GM18861 (cell line): ENCODE results near the gene SCAANT1.
A peak's percentile ranks its signal among the peaks of the same experiment; 100 is the strongest.

Source experiments
- ATAC-seq: cut with Tn5 transposase; IDR thresholded peaks from one replicate; pipeline ENCODE4 v1.9.1; 2021; ENCODE audit not compliant: unreplicated experiment

SCAANT1 gene

DNA sequence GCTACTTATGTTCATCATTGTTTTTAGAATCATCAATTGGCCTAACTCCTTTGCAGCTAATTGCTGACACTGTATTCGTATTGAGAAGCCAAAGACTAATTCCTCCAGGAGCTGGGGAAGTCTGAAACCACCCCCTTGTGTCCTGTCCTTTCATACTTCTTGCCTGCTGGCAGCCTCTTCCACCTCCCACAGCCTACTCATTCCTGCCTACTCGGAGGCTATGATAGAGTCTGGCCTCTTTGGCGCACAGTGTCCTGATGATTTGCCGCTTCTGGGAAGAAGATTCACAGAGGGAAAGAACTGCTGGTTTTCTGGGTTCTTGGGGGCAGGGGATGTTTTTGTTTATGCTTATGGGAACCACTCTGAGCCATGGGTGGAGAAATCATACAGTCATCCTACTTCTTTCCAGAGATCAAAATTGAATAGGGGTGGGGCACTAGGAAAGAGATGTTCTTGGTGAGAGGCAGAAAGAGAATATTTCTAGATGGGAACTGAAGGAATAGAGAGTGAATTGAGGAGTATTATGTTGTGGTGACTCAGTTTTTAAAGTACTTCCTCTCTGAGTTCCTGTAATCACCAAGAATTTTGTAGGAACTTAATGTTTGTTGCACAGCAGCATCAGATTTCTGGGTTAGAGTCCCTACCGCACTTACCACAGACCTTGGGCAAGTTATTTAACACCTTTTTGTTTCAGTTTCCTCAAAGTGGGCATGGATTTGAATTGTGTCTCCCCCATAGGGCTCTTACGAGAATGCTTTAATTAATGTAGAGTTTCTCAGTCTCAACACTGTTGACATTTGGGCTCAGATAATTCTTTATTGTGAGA is 22.1 kb upstream of the SCAANT1 start:
- ATAC-seq = no peak

- peak; percentile 60 for ATAC-seq
These were observed 21.3 kb upstream of the SCAANT1 start for GRCh38 chr3:63933459-63933858.

- no peak for ATAC-seq
These were observed 20.5 kb upstream of the SCAANT1 start for GRCh38 chr3:63932509-63933212.

DNA sequence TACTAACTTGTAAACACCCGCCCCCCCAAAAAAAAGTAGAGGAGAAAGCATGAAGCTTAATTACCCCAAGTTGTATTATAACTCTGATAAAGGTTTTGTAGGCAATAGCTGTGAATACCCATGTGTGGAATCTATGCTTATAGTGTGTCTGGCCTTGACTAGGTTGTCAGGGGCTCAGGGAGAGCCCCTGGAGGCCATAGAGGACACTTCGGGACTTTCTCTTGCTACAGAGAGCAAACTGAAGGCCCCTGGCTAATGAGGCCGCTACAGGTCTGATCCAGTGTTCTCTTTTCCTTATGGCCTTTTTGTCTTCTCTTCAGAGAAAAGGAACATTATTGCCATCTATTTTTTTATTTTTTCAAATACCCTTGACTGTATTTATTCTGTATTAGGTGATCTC is 19.1 kb upstream of the SCAANT1 start:
- ATAC-seq = no peak

- ATAC-seq = peak; percentile 87
These were observed 15.5 kb upstream of the SCAANT1 start for GRCh38 chr3:63927422-63928280.

DNA sequence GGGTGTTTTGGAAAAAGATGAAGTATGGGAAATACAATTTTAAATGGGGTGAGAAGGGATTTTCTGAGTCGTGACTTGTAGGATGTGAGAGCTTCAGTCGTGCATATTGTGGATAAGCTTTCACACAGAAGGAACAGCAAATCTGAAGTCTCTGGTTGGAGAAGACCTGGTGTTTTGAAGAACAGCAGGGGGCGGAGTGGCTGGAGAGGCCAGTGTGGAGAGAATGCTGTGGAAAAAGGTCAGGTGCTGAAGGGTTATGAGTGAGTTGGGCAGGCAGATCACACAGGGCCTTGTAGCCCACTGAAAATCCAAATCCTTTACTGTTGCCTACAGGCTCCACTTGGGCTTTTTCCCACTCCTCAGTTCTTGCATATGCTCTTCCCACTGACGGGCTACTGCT is 14.1 kb upstream of the SCAANT1 start:
- ATAC-seq = no peak

GRCh38 chr3:63922491-63923199 is 10.5 kb upstream of the SCAANT1 start:
- ATAC-seq = peak; percentile 4

- ATAC-seq = peak; percentile 75
These were observed 9.7 kb upstream of the SCAANT1 start for GRCh38 chr3:63921741-63922482.

DNA sequence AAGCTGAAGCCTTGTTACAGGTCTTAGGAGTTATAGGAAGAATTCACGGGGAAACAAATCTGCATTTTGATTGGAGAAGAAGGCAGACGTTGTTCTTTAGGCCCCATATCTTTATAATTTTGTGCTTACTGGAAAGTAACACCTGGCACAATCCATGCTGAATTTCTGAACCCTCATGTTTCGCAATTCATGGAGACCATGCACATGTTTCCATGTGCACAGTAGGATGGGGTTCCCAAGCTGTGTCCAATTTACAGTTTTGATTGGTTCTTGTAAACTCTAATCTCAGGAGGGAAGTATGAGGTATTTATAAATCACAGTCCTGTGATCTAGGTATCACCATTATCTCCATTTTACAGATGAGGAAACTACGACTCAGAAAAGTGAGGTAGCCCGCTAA is 7.8 kb upstream of the SCAANT1 start:
- no peak for ATAC-seq

DNA sequence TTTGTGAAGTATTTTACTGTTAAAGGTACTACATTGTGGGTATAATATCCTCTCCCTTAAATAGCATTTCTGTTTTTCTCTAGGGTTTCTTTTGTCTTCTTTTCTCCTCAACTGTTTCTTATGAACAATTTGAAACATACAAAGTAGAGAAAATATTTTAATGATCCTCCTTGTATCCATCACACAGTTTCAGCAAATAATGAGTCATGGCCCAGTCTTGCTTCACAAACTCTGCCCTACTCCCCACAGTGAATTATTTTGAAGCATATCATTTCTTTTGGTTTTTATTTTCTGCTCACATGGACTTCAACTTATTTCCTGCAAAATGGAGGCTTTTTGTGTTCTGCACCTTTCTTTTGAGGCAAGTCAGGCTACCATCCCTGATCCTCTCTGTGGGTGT is 6.1 kb upstream of the SCAANT1 start:
- no peak for ATAC-seq

- no peak for ATAC-seq
These were observed 2.1 kb upstream of the SCAANT1 start for GRCh38 chr3:63914312-63914711.

- no peak for ATAC-seq
These were observed 795 bp upstream of the SCAANT1 start for GRCh38 chr3:63912768-63913588.

- ATAC-seq = peak; percentile 14
These were observed 692 bp downstream of the SCAANT1 start for GRCh38 chr3:63911509-63911872.

GRCh38 chr3:63910891-63911290 is 1.3 kb downstream of the SCAANT1 start:
- no peak for ATAC-seq

- no peak for ATAC-seq
These were observed 2.2 kb downstream of the SCAANT1 start for GRCh38 chr3:63910001-63910400.

DNA sequence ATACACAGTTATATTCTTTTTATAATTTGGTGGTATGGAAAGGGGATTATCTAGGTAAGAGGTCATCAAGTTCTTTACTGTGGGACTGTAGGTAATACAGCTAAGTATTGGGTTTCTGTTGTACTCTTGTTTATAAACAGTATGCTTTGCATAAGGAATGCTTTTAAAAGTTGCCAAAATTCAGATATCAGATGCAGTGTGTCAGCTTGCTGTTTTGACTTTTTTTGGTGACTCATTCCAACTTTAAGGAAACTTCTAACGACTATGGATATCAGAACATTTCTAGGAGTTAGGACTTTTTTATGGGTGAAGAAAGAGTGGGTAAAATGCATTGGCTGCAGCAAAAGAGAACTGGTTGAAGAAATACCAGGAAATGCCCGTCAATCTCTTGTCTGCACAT is 2.8 kb downstream of the SCAANT1 start:
- ATAC-seq = no peak

GRCh38 chr3:63908776-63909175 is 3.4 kb downstream of the SCAANT1 start:
- ATAC-seq = no peak

GRCh38 chr3:63908081-63908736 is 4.0 kb downstream of the SCAANT1 start:
- ATAC-seq = no peak
